ENCODE results near the gene LBHD1.
"Not testable (repeated sequence)": the region's sequence is repeated elsewhere in the genome, so short reads cannot be mapped to it uniquely, and the experiment has no call there.

The LBHD1 gene

GRCh38 chr11:62694455-62695167 is 22.5 kb upstream of the LBHD1 start:
- Histone ChIP-seq H3K27me3 (ENCODE audit: control insufficient read depth, insufficient read depth, low read length) (no peaks in the 10 kb centered on the region), H3K9me3 (ENCODE audit: control insufficient read depth, insufficient read depth, low read length) (no peaks in the 10 kb centered on the region), H3K36me3 (ENCODE audit: control insufficient read depth, insufficient read depth, low read length) (peaks cover 17% of the 10 kb centered on the region; the same call in 1 of the 2 replicates), H3K4me1 (ENCODE audit: control insufficient read depth, insufficient read depth, low read length) (no peaks in the 10 kb centered on the region), H3K27ac (ENCODE audit: low read length) (no peak overlapping the region), H3K4me3 (ENCODE audit: low read length) (no peak overlapping the region)
- DNase-seq (ENCODE audit: low read depth, low spot score): no peak
- WGBS (ENCODE audit: insufficient coverage, insufficient read length): no CpG with 5 or more reads among the region's 14 CpGs

- not testable (repeated sequence) for H3K27me3 ChIP-seq (ENCODE audit: control insufficient read depth, insufficient read depth, low read length); H3K4me3 ChIP-seq (ENCODE audit: low read length); H3K27ac ChIP-seq (ENCODE audit: low read length); H3K4me1 ChIP-seq (ENCODE audit: control insufficient read depth, insufficient read depth, low read length); DNase-seq (ENCODE audit: low read depth, low spot score); H3K9me3 ChIP-seq (ENCODE audit: control insufficient read depth, insufficient read depth, low read length)
- peaks cover 16% of the 10 kb centered on the region; the same call in 1 of the 2 replicates for H3K36me3 ChIP-seq (ENCODE audit: control insufficient read depth, insufficient read depth, low read length)
- no CpG with 5 or more reads among the region's 4 CpGs for WGBS (ENCODE audit: insufficient coverage, insufficient read length)
These were observed 21.6 kb upstream of the LBHD1 start for GRCh38 chr11:62693624-62694023.

- Histone ChIP-seq H3K9me3 (ENCODE audit: control insufficient read depth, insufficient read depth, low read length) (no peaks in the 10 kb centered on the region), H3K36me3 (ENCODE audit: control insufficient read depth, insufficient read depth, low read length) (peaks cover 16% of the 10 kb centered on the region), H3K4me1 (ENCODE audit: control insufficient read depth, insufficient read depth, low read length) (no peaks in the 10 kb centered on the region), H3K27ac (ENCODE audit: low read length) (no peak within 1 kb of the TSS), H3K4me3 (ENCODE audit: low read length) (no peak within 1 kb of the TSS), H3K27me3 (ENCODE audit: control insufficient read depth, insufficient read depth, low read length) (no peaks in the 10 kb centered on the region)
- no peak for DNase-seq (ENCODE audit: low read depth, low spot score)
- WGBS (ENCODE audit: insufficient coverage, insufficient read length): no CpG with 5 or more reads among the region's 11 CpGs
These were observed 17.5 kb upstream of the LBHD1 start, which contains the start of gene LRRN4CL for GRCh38 chr11:62689421-62690183. Gene LRRN4CL, minus strand, starts transcription at chr11:62689530. Its CDS starts 1,022 bp downstream, at chr11:62688508.

DNA sequence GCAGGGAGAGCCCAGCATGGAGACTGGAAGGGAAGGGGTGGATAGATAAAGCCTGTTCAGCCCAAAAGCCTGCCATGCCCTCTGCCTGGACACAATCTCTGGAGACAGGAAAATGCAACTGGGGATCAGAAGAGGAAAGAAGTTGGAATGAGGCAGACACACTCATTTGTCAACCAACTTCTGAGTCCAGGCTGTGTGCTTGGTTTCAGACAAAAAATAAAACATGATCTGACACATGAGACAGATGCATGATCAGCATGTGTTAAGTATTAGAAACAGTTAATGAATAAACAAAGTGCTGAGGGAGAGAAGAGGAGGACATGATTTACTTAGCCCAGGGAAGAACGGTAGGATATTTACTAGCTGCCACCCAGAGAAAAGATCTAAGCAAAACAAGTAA is 16.4 kb upstream of the LBHD1 start:
- Histone ChIP-seq H3K9me3 (ENCODE audit: control insufficient read depth, insufficient read depth, low read length) (no peaks in the 10 kb centered on the region), H3K27me3 (ENCODE audit: control insufficient read depth, insufficient read depth, low read length) (no peaks in the 10 kb centered on the region), H3K27ac (ENCODE audit: low read length) (no peak overlapping the region), H3K36me3 (ENCODE audit: control insufficient read depth, insufficient read depth, low read length) (peaks cover 16% of the 10 kb centered on the region), H3K4me1 (ENCODE audit: control insufficient read depth, insufficient read depth, low read length) (no peaks in the 10 kb centered on the region), H3K4me3 (ENCODE audit: low read length) (no peak overlapping the region)
- WGBS (ENCODE audit: insufficient coverage, insufficient read length): no CpG with 5 or more reads among the region's 1 CpG
- no peak for DNase-seq (ENCODE audit: low read depth, low spot score)

DNA sequence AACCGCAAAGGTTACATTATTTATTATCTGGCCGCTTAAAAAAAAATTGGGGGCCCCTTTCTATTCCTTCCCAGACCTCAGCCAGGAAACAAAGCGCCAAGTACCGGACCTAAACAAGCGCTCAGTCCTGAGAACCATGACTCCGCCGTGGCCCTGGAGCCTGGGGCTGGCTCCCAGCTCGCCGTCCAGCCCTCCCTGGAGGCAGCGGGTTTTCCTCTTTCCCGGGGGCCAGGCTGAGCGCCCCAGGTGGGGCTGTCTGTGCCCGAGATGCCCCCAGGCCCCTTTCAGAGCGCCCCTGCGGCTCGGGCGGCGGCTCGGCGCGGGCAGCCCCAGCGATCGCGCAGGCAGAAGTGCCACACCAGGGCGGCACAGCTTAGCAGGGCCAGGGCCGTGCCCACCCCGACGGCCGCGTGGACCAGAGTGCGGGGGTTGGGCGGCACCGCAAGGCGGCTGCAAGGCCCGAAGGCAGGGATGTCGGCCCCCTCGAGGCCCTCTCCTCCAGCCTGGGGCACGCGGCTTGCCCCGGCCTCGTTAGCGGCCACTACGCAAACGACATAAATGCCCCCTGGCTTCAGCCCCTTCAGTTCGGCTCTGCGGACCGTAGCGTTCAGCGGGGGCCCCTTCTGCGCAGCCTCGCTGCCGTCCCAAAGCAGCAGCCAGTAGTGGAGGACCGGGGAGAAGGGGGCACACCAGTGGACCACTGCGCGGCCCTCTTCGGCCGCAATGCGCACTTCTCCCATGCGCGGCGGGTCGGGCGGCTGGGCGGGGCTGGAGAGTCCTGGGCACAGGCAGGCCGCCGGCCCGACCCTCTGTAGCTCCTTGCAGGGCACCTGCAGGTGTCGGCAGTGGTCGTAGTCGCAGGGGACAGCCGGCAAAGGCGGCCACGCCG is 15.7 kb upstream of the LBHD1 start:
- Histone ChIP-seq H3K4me3 (ENCODE audit: low read length) (no peak overlapping the region), H3K9me3 (ENCODE audit: control insufficient read depth, insufficient read depth, low read length) (no peaks in the 10 kb centered on the region), H3K4me1 (ENCODE audit: control insufficient read depth, insufficient read depth, low read length) (no peaks in the 10 kb centered on the region), H3K27me3 (ENCODE audit: control insufficient read depth, insufficient read depth, low read length) (no peaks in the 10 kb centered on the region), H3K36me3 (ENCODE audit: control insufficient read depth, insufficient read depth, low read length) (peaks cover 16% of the 10 kb centered on the region), H3K27ac (ENCODE audit: low read length) (no peak overlapping the region)
- WGBS (ENCODE audit: insufficient coverage, insufficient read length): 100% methylated on average over 2 of the region's 74 CpGs
- no peak for DNase-seq (ENCODE audit: low read depth, low spot score)

DNA sequence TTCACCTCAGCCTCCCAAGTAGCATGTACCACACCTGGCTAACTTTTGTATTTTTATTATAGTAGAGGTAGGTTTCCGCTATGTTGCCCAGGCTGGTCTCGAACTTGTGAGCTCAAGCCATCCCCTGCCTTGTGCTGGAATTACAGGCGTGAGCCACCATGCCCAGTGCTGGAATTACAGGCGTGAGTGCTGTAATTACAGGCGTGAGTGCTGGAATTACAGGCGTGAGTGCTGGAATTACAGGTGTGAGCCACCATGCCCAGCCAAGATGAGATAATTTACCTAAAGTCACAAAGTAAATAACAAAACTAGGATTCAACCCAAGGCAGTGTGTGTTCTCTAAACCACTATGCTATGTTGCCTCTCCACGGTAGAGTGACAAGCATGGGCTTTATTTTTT is 10.5 kb upstream of the LBHD1 start:
- Histone ChIP-seq H3K27ac (ENCODE audit: low read length) (no peak overlapping the region), H3K4me1 (ENCODE audit: control insufficient read depth, insufficient read depth, low read length) (no peaks in the 10 kb centered on the region), H3K9me3 (ENCODE audit: control insufficient read depth, insufficient read depth, low read length) (no peaks in the 10 kb centered on the region), H3K4me3 (ENCODE audit: low read length) (no peak overlapping the region), H3K36me3 (ENCODE audit: control insufficient read depth, insufficient read depth, low read length) (peaks cover 2% of the 10 kb centered on the region), H3K27me3 (ENCODE audit: control insufficient read depth, insufficient read depth, low read length) (no peaks in the 10 kb centered on the region)
- no peak for DNase-seq (ENCODE audit: low read depth, low spot score)
- WGBS (ENCODE audit: insufficient coverage, insufficient read length): no CpG with 5 or more reads among the region's 7 CpGs

DNA sequence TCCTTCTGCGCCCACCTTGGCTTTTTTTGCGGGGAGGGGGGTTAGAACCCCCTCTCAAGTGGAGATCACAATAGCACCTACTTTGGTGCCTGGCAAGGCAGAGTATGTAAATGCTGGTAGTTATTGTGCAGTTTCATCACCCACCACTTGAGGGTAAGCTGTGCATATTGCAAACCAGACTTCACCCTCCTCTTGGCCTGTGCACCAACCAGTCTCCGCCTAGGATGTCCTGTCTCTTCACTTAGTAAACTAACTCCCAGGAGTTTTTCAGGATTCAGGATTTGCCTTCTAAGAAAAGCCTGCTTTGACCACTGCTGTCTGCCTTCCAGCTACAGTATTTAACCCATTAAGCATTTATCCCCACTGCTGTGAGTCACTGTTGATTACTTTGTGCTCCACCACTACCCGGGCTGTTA is 8.8 kb upstream of the LBHD1 start:
- no CpG with 5 or more reads among the region's 4 CpGs for whole genome bisulfite sequencing (ENCODE audit: insufficient coverage, insufficient read length)
- Histone ChIP-seq H3K9me3 (ENCODE audit: control insufficient read depth, insufficient read depth, low read length) (no peaks in the 10 kb centered on the region), H3K4me1 (ENCODE audit: control insufficient read depth, insufficient read depth, low read length) (no peaks in the 10 kb centered on the region), H3K4me3 (ENCODE audit: low read length) (no peak overlapping the region), H3K36me3 (ENCODE audit: control insufficient read depth, insufficient read depth, low read length) (peaks cover 4% of the 10 kb centered on the region; the same call in 1 of the 2 replicates), H3K27ac (ENCODE audit: low read length) (no peak overlapping the region), H3K27me3 (ENCODE audit: control insufficient read depth, insufficient read depth, low read length) (no peaks in the 10 kb centered on the region)
- DNase-seq (ENCODE audit: low read depth, low spot score): no peak

DNA sequence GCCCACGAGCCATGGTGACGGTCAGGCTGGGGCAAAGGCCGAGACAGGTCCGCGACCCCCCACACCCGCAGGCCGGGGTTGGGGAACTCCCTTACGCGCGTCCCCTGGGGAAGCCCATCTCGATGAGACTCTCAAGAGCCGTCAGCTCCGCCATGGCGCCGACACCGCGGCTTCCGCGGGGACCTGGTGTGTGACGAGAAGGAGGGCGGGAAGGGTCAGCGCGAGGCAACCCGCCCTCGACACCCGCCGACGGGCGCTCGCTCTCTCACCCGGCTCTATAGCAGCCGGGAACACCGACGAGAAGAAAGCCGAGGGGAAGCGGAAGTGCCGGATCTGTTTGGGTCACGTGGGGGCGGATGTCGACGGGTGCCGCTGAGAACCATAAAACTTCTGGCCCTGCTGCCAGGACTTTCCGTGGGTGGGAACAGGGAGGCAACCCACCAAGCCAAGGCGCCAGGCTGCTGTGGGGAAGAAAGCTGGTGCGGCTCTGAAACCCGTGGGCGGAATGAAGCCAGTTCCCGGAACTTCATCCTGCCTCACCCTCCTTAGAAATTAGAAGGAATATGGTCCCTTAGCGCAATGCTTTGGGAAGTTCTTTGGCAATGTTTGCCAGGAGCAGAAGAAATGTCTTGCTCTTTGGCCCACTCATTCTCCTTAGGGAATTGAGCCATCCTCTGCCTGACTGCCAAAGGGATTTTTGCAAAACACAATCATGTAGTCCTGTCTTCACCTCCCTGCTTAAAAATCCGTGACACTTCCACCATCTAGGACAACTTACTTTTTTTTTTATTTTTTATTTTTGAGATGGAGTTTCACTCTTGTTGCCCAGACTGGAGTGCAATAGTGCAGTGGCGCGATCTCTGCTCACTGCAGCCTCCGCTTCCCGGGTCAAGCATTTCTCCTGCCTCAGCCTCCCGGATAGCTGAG is 7.0 kb upstream of the LBHD1 start, which contains the start of gene UBXN1:
Gene UBXN1, minus strand, starts transcription at position 304 of the 927 bp plus-strand sequence. Its CDS starts 150 bp downstream, at position 154.
- WGBS (ENCODE audit: insufficient coverage, insufficient read length): no CpG with 5 or more reads among the region's 55 CpGs

GRCh38 chr11:62678433-62678769 is 6.3 kb upstream of the LBHD1 start:
- Histone ChIP-seq H3K9me3 (ENCODE audit: control insufficient read depth, insufficient read depth, low read length) (no peaks in the 10 kb centered on the region), H3K4me3 (ENCODE audit: low read length) (peak overlapping the region; percentile 94), H3K27me3 (ENCODE audit: control insufficient read depth, insufficient read depth, low read length) (no peaks in the 10 kb centered on the region), H3K36me3 (ENCODE audit: control insufficient read depth, insufficient read depth, low read length) (peaks cover 4% of the 10 kb centered on the region; the same call in 1 of the 2 replicates), H3K4me1 (ENCODE audit: control insufficient read depth, insufficient read depth, low read length) (no peaks in the 10 kb centered on the region), H3K27ac (ENCODE audit: low read length) (no peak overlapping the region)
- no peak for DNase-seq (ENCODE audit: low read depth, low spot score)
- no CpG with 5 or more reads among the region's 16 CpGs for WGBS (ENCODE audit: insufficient coverage, insufficient read length)

More for the DNA sequence above, 7.0 kb upstream of the LBHD1 start, which contains the start of gene UBXN1:
- Histone ChIP-seq H3K36me3 (ENCODE audit: control insufficient read depth, insufficient read depth, low read length) (peaks cover 4% of the 10 kb centered on the region; the same call in 1 of the 2 replicates), H3K9me3 (ENCODE audit: control insufficient read depth, insufficient read depth, low read length) (no peaks in the 10 kb centered on the region), H3K27ac (ENCODE audit: low read length) (no peak within 1 kb of the TSS), H3K4me3 (ENCODE audit: low read length) (peak within 1 kb of the TSS; percentile 94), H3K4me1 (ENCODE audit: control insufficient read depth, insufficient read depth, low read length) (no peaks in the 10 kb centered on the region), H3K27me3 (ENCODE audit: control insufficient read depth, insufficient read depth, low read length) (no peaks in the 10 kb centered on the region)
- peak; percentile 50 for DNase-seq (ENCODE audit: low read depth, low spot score)
